ENCODE measurements around the gene RASGEF1C.

DNA sequence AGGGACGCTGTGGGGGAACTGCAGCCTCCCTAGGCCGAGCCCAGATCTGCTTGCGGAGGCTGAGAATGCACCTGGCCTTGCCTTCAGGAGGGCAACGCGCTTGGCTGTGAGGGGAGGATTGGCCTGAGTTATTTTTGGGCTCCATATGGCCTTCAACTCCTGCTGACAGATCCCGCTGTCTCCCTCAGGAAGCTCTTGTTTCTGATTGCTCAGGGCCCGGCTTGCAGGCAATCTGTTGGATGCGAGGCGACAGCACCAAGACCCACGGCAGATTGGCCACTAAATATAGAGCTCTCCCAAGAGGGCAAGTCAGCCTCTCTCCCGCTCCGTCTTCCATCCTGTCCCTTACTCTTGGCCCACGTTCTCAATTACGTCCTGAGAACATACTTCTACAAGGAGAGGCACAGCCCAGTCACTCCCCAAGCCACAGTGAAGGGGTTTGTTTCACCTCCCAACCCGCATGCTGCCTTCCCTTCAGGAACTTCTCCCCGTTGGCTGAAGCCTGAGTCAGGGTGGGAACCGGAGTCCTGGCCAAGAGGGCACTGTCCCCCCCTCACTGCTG is 53.6 kb downstream of the RASGEF1C start:
- no peak for TF ChIP-seq CTCF (IDR thresholded peaks at IDR 0.05)
- TF ChIP-seq POLR2A (IDR thresholded peaks at IDR 0.05), result no peak

All from lower leg skin (tissue), 3 donors.